Activated gamma-delta T cell treated with anti-CD3 and anti-CD28 coated beads, Interleukin-2, amount 50 U/mL, for 16 hours (primary cell): Measurements from ENCODE around the gene PRDM16.
"Not testable (repeated sequence)": the region's sequence is repeated elsewhere in the genome, so short reads cannot be mapped to it uniquely, and the experiment has no call there.

Source experiments
- DNase-seq: peaks from one replicate; pipeline ENCODE4 v3.0.0-alpha.2; 2020; ENCODE audit warnings: low read depth

The PRDM16 gene

GRCh38 chr1:3282186-3282585 is 213.2 kb downstream of the PRDM16 start:
- DNase-seq = no peak

DNA sequence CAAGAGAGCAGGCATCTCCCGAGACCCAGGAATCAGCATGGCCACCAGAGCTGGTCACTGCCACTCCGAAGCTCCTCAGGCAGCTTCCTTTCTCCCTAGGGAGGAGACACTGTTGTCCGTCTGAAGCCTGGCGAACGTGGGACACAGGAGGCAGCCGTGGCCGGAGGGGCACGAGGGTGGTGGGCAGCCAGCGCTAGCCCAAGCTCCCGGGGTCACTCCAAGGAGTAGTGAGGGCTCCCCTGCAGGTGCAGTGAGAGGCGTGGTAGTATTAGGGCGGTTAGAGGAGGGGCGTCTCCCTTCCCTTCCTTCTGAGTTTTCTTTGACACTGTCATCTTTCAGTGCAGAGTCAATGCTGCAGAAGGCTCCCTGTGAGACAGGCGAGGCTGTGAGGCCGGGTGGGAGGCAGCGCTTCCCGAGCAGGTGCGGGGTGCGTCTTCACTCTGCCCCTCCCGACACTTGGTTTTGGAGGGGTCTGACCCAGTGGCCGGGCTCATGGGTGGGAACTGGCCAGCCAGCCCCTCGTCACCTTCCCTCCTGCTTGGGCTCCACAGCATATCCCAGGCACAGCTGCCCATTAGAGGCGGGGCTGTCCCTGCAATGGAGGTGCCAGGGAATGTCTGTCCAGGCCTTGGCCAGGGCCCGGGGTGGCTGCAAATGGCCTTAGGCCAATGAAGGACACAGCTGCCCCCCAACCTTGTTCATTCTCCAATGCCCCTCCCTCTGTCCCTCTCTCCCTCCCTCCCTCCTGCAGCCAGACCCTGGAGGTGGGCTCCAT is 213.8 kb downstream of the PRDM16 start:
- no peak for DNase-seq

- no peak for DNase-seq
Measured at GRCh38 chr1:3283849-3284248, 214.8 kb downstream of the PRDM16 start.

- no peak for DNase-seq
Measured at GRCh38 chr1:3284691-3285090, 215.7 kb downstream of the PRDM16 start.

GRCh38 chr1:3285106-3285740 is 216.2 kb downstream of the PRDM16 start:
- DNase-seq = no peak

GRCh38 chr1:3287095-3287494 is 218.1 kb downstream of the PRDM16 start:
- not testable (repeated sequence) for DNase-seq

DNA sequence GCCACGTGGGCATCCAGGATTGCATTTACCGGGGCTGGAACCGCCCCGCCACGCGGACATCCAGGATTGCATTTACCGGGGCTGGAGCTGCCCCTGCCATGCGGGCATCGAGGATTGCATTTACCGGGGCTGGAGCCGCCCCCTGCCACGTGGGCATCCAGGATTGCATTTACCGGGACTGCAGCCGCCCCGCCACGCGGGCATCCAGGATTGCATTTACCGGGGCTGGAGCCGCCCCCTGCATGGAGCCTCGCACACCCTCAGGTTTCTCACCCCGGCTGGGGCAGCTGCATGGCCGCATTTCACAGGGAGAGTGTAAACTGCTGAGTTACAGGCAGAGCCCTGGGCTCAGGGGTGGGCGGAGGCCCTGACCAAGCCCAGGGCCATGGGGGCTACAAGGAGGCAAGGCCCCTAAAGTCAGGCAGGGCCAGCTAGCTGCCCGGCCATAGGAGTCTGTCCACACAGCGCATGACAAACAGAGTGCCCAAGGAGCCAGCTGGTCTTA is 218.7 kb downstream of the PRDM16 start:
- DNase-seq = no peak

GRCh38 chr1:3289502-3289901 is 220.5 kb downstream of the PRDM16 start:
- no peak for DNase-seq

- no peak for DNase-seq
Measured at GRCh38 chr1:3290438-3290837, 221.4 kb downstream of the PRDM16 start.

- DNase-seq = no peak
Measured at GRCh38 chr1:3290915-3291314, 221.9 kb downstream of the PRDM16 start.

DNA sequence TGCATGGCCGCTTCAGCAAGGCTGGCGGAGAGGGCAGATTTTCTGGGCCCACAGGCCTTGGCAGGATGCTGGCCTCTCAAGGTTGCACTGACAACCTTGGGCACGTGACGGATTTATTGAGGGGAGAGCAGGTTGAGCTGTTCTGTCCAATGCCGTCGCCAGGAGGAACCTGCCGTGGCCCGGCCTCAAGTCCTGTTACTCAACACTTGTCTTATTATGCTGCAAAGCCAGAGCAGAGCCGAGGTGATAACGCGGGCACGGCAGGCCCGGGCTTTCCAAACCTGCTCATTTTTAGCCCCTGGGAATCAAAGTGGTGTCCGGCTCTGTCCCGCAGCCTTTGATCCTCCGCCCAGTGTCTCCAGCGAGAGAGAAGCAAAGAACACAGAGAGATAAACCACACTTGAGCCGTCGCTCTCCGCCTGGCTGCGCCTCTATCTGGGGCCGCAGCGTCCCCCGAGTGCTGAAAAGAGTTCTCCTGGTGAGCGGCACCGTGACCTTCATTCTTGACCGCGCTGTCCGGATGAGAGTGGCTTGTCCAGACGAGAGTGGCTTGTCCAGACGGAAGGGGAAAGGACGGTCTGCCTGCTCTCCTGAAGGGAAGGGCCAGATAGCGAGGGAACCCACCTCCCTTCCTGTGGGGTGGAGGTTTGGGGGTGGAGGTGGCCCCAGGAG is 223.2 kb downstream of the PRDM16 start:
- DNase-seq = no peak

- no peak for DNase-seq
Measured at GRCh38 chr1:3292868-3293562, 224.0 kb downstream of the PRDM16 start.

- no peak for DNase-seq
Measured at GRCh38 chr1:3293563-3294080, 224.6 kb downstream of the PRDM16 start.

- no peak for DNase-seq
Measured at GRCh38 chr1:3294450-3294849, 225.4 kb downstream of the PRDM16 start.

DNA sequence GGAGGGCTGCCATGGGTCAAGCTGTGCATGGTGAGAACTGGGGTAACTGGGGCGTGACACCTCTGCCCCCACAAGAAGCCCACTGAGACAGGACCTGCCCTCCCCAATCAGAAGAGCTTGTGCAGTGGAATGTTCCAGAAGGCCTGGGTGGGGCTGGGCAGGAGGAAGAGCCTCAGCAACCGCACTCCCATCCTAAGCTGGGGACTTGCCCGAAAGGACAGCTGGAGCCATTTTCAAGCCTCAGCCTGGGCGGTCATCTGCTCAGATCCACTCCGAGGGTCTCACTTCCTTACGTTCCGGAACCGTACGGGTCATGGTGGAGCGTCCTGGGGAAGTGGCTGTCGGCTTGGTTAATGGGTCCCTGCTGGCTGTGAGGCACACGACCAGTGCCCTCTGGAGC is 226.8 kb downstream of the PRDM16 start:
- DNase-seq = no peak

- no peak for DNase-seq
Measured at GRCh38 chr1:3296326-3296725, 227.3 kb downstream of the PRDM16 start.

- DNase-seq = no peak
Measured at GRCh38 chr1:3296826-3297225, 227.8 kb downstream of the PRDM16 start.

GRCh38 chr1:3297756-3298155 is 228.8 kb downstream of the PRDM16 start:
- no peak for DNase-seq

- DNase-seq = no peak
Measured at GRCh38 chr1:3298197-3298596, 229.2 kb downstream of the PRDM16 start.

GRCh38 chr1:3304246-3304645 is 235.2 kb downstream of the PRDM16 start:
- DNase-seq = no peak

DNA sequence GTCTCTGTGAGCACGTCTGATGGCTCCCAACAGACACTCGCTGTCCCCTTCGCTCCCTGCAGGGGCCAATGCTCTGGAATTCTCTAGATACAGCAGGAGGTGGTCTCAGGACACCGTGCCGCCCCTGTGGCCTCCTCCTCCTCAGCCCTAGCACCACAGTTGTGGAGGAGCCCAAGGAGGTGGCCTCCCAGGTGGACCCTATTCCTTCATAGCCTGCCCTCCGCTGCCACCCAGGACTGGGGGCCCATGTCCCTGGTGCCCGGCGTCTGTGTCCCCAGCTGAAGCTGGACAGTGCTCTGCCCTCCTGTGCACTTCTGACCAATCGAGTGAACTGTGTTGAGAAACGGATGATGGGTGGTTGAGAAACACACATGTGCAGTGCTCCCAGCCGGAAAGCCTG is 235.7 kb downstream of the PRDM16 start:
- DNase-seq = no peak

DNA sequence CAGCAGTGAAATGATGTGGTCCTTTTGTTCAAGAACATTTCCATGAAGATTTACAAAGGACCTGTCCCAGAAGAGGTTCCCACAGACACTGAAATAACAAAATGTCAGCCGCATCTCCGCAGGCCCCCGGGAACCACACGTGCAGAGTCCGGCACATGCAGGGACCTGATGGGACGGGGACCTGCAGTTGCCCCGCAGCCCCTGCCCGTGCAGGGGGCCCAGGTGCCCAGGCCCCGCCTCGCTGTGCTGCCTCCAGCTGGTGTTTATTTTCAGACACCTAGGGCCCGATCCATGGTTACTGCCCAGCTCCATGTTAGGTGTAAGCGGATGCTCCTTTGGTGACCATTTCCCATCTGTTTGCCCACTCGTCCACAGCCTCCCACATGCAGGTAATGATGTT is 236.2 kb downstream of the PRDM16 start:
- no peak for DNase-seq
